Liver (tissue), 3 donors: ENCODE measurements around the gene TMEM86A.

Experiments used
- EGR1 ChIP-seq, 2 donors: IDR thresholded peaks; 2 replicates each; pipeline ENCODE4 v1.6.1; 2016 to 2018; ENCODE audit warnings: antibody characterized with exemption in 2 of 2, low read depth in 2 of 2
- FOXA1 ChIP-seq: IDR thresholded peaks from 2 replicates; pipeline ENCODE4 v1.6.1; 2016; ENCODE audit warnings: antibody characterized with exemption
- GABPA ChIP-seq, 2 donors: IDR thresholded peaks in 1 of 2; conservative IDR thresholded peaks in 1 of 2; 2 replicates each; pipeline ENCODE4 v1.6.1; 2016; ENCODE audit warnings: antibody characterized with exemption in 2 of 2, mild to moderate bottlenecking in 1 of 2, moderate library complexity in 1 of 2
- NR2F2 ChIP-seq: IDR thresholded peaks from 2 replicates; pipeline ENCODE4 v1.6.1; 2016; ENCODE audit warnings: antibody characterized with exemption
- RAD21 ChIP-seq, 2 donors: IDR thresholded peaks; 2 replicates each; pipeline ENCODE4 v1.6.1; 2016; ENCODE audit warnings: antibody characterized with exemption in 2 of 2, mild to moderate bottlenecking in 2 of 2
- RXRA ChIP-seq, 2 donors: IDR thresholded peaks; 2 replicates each; pipeline ENCODE4 v1.6.1; 2017 to 2018; ENCODE audit warnings: antibody characterized with exemption in 2 of 2, mild to moderate bottlenecking in 1 of 2
- TAF1 ChIP-seq: conservative IDR thresholded peaks from 2 replicates; pipeline ENCODE4 v1.6.1; 2016; ENCODE audit warnings: antibody characterized with exemption, mild to moderate bottlenecking
- TF ChIP-seq, protein P1 (sequence below): fragments of 150-350 bp; IDR thresholded peaks from 2 replicates; pipeline ENCODE4 v1.5.1; 2017; ENCODE audit warnings: improper control_type of control experiment, low read depth, low read length; ENCODE audit not compliant: missing input control
- TF ChIP-seq, protein P2 (sequence below): IDR thresholded peaks from 2 replicates; pipeline ENCODE4 v1.6.1; 2016; ENCODE audit warnings: antibody characterized with exemption, mild to moderate bottlenecking
- TF ChIP-seq, protein P3 (sequence below): IDR thresholded peaks from 2 replicates; pipeline ENCODE4 v1.6.1; 2016; ENCODE audit warnings: antibody characterized with exemption
- TF ChIP-seq, protein P4 (sequence below): IDR thresholded peaks from 2 replicates; pipeline ENCODE4 v1.6.1; 2016; ENCODE audit warnings: antibody characterized with exemption
- donor health status: healthy.
- donor health status: healthy.

DNA sequence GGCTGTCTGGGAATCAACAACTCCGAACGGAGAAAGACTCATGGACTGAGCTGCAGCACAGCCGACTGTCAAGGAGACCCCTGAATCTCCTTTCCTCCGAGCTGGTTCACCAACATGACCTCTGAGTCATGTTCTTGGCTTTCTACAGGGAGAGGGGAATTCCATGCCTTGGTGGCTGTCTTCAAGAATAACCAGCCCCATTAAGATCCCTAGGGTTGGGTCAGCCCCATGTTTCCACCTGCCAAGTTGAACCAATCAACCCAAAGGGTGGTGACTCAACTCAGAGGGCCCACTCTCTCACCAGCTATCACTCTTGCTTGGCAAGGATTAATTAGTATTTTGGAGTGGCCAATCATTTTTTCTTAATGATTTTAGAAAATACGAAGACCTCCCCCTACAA is 55.7 kb downstream of the TMEM86A start:
- TF ChIP-seq, protein P1, sequence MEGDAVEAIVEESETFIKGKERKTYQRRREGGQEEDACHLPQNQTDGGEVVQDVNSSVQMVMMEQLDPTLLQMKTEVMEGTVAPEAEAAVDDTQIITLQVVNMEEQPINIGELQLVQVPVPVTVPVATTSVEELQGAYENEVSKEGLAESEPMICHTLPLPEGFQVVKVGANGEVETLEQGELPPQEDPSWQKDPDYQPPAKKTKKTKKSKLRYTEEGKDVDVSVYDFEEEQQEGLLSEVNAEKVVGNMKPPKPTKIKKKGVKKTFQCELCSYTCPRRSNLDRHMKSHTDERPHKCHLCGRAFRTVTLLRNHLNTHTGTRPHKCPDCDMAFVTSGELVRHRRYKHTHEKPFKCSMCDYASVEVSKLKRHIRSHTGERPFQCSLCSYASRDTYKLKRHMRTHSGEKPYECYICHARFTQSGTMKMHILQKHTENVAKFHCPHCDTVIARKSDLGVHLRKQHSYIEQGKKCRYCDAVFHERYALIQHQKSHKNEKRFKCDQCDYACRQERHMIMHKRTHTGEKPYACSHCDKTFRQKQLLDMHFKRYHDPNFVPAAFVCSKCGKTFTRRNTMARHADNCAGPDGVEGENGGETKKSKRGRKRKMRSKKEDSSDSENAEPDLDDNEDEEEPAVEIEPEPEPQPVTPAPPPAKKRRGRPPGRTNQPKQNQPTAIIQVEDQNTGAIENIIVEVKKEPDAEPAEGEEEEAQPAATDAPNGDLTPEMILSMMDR = no peak
- TF ChIP-seq EGR1 (IDR thresholded peaks at IDR 0.05; ENCODE audit: low read depth in 2 of 2) (no peak), RAD21 (IDR thresholded peaks at IDR 0.05) (no peak), TAF1 (no peak), GABPA (IDR thresholded peaks at IDR 0.05 in 1 of 2, conservative IDR thresholded peaks at IDR 0.05 in 1 of 2) (no peak), RXRA (IDR thresholded peaks at IDR 0.05) (no peak), FOXA1 (no peak), NR2F2 (no peak)
- TF ChIP-seq, protein P2, sequence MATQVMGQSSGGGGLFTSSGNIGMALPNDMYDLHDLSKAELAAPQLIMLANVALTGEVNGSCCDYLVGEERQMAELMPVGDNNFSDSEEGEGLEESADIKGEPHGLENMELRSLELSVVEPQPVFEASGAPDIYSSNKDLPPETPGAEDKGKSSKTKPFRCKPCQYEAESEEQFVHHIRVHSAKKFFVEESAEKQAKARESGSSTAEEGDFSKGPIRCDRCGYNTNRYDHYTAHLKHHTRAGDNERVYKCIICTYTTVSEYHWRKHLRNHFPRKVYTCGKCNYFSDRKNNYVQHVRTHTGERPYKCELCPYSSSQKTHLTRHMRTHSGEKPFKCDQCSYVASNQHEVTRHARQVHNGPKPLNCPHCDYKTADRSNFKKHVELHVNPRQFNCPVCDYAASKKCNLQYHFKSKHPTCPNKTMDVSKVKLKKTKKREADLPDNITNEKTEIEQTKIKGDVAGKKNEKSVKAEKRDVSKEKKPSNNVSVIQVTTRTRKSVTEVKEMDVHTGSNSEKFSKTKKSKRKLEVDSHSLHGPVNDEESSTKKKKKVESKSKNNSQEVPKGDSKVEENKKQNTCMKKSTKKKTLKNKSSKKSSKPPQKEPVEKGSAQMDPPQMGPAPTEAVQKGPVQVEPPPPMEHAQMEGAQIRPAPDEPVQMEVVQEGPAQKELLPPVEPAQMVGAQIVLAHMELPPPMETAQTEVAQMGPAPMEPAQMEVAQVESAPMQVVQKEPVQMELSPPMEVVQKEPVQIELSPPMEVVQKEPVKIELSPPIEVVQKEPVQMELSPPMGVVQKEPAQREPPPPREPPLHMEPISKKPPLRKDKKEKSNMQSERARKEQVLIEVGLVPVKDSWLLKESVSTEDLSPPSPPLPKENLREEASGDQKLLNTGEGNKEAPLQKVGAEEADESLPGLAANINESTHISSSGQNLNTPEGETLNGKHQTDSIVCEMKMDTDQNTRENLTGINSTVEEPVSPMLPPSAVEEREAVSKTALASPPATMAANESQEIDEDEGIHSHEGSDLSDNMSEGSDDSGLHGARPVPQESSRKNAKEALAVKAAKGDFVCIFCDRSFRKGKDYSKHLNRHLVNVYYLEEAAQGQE = no peak
- TF ChIP-seq, protein P3, sequence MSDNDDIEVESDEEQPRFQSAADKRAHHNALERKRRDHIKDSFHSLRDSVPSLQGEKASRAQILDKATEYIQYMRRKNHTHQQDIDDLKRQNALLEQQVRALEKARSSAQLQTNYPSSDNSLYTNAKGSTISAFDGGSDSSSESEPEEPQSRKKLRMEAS = no peak
- TF ChIP-seq, protein P4, sequence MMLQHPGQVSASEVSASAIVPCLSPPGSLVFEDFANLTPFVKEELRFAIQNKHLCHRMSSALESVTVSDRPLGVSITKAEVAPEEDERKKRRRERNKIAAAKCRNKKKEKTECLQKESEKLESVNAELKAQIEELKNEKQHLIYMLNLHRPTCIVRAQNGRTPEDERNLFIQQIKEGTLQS = no peak
